ENCODE results near the gene SLC22A23.
"Not testable (repeated sequence)": the region's sequence is repeated elsewhere in the genome, so short reads cannot be mapped to it uniquely, and the experiment has no call there.

The SLC22A23 gene

GRCh38 chr6:3403238-3404173, 53.3 kb downstream of the SLC22A23 start:
- no peak for DNase-seq (ENCODE audit: low read depth)

GRCh38 chr6:3402310-3403237, 54.3 kb downstream of the SLC22A23 start:
- DNase-seq (ENCODE audit: low read depth): no peak

GRCh38 chr6:3400162-3400561, 56.7 kb downstream of the SLC22A23 start:
- DNase-seq (ENCODE audit: low read depth): no peak

- DNase-seq (ENCODE audit: low read depth): no peak
Measured at GRCh38 chr6:3398755-3399696, 57.8 kb downstream of the SLC22A23 start.

GRCh38 chr6:3398165-3398562, 58.7 kb downstream of the SLC22A23 start:
- no peak for DNase-seq (ENCODE audit: low read depth)

- DNase-seq (ENCODE audit: low read depth): no peak
Measured at GRCh38 chr6:3397229-3398164, 59.4 kb downstream of the SLC22A23 start.

- DNase-seq (ENCODE audit: low read depth): no peak
Measured at GRCh38 chr6:3396503-3397180, 60.2 kb downstream of the SLC22A23 start.

GRCh38 chr6:3394671-3395070, 62.2 kb downstream of the SLC22A23 start:
- no peak for DNase-seq (ENCODE audit: low read depth)

GRCh38 chr6:3393836-3394202, 63.0 kb downstream of the SLC22A23 start:
- no peak for DNase-seq (ENCODE audit: low read depth)

- no peak for DNase-seq (ENCODE audit: low read depth)
Measured at GRCh38 chr6:3392930-3393835, 63.7 kb downstream of the SLC22A23 start.

- DNase-seq (ENCODE audit: low read depth): no peak
Measured at GRCh38 chr6:3391902-3392458, 64.9 kb downstream of the SLC22A23 start.

- peak; percentile 15 for DNase-seq (ENCODE audit: low read depth)
Measured at GRCh38 chr6:3390698-3391097, 66.2 kb downstream of the SLC22A23 start.

GRCh38 chr6:3389390-3390167, 67.3 kb downstream of the SLC22A23 start:
- DNase-seq (ENCODE audit: low read depth): no peak

- no peak for DNase-seq (ENCODE audit: low read depth)
Measured at GRCh38 chr6:3388786-3389185, 68.1 kb downstream of the SLC22A23 start.

- no peak for DNase-seq (ENCODE audit: low read depth)
Measured at GRCh38 chr6:3386374-3386857, 70.4 kb downstream of the SLC22A23 start.

GRCh38 chr6:3385660-3386151, 71.1 kb downstream of the SLC22A23 start:
- no peak for DNase-seq (ENCODE audit: low read depth)

- not testable (repeated sequence) for DNase-seq (ENCODE audit: low read depth)
Measured at GRCh38 chr6:3385181-3385580, 71.7 kb downstream of the SLC22A23 start.

Measured in ELR (cell line).